LNCAP (cell line): ENCODE measurements around the gene EIF3F.

Experiments used
- TF ChIP-seq, protein P1 (sequence below): fragments of 450-650 bp; IDR thresholded peaks from 2 replicates; pipeline ENCODE4 v1.5.1; 2017; ENCODE audit warnings: mild to moderate bottlenecking

EIF3F gene

DNA sequence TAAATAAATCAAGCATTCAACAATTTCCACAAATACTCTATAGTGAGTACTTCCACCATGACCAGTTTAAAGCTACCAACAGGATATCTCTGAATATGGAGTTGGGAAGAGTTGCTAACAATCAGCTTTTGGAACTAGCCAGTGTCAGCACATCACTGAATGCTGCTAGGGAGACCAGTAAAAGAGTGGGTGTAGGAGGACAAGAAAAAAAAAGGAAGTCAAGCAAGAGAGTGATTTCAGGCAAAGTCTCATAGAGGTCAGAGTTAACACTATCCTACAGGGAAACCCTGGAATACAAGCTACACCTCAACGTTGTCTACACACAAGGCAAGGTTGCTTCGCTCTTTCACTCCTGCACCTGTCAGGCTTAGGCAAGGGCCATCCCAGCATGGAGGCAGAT is 24.2 kb downstream of the EIF3F start:
- TF ChIP-seq, protein P1, sequence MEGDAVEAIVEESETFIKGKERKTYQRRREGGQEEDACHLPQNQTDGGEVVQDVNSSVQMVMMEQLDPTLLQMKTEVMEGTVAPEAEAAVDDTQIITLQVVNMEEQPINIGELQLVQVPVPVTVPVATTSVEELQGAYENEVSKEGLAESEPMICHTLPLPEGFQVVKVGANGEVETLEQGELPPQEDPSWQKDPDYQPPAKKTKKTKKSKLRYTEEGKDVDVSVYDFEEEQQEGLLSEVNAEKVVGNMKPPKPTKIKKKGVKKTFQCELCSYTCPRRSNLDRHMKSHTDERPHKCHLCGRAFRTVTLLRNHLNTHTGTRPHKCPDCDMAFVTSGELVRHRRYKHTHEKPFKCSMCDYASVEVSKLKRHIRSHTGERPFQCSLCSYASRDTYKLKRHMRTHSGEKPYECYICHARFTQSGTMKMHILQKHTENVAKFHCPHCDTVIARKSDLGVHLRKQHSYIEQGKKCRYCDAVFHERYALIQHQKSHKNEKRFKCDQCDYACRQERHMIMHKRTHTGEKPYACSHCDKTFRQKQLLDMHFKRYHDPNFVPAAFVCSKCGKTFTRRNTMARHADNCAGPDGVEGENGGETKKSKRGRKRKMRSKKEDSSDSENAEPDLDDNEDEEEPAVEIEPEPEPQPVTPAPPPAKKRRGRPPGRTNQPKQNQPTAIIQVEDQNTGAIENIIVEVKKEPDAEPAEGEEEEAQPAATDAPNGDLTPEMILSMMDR, result no peak

DNA sequence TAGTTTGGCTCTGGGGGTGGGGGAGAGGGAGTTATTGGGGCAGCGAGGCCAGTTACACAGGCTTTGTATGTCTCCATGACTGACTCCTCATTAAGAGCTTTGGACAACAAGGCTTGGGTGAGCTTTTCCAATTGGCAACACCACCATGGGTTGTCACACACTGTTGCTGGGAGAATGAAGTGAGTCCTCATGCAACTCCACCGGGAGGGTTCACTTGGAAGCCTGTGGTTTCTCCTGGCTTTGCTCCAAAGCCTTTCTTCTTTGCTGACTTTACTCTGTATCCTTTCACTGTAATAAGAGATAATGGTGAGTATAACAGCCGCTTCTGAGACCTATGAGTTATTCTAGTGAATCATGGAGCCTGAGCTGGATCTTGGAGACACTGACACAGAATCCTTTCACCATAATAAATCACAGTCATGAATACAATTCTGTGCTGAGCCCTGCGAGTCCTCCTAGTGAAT is 24.9 kb downstream of the EIF3F start:
- TF ChIP-seq, protein P1, result no peak

DNA sequence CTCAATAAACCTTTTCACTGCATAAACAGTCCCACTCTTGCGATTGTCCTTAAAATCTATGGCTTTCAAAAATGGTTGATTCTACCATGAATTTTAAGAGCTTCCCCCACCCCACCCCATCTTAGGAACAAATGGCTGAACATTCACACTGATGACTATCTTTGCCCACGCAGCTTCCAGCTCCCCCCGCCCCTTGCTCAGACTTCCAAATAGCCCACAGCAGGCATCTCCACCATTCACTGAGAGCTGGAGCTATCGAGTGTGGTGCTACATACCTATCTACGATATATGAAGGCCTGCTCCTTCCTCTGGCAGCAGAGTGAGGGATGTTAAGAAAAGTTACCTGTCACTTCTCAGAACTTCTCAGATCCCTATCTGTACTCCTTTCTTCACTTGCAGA is 26.7 kb downstream of the EIF3F start:
- TF ChIP-seq, protein P1, result no peak

DNA sequence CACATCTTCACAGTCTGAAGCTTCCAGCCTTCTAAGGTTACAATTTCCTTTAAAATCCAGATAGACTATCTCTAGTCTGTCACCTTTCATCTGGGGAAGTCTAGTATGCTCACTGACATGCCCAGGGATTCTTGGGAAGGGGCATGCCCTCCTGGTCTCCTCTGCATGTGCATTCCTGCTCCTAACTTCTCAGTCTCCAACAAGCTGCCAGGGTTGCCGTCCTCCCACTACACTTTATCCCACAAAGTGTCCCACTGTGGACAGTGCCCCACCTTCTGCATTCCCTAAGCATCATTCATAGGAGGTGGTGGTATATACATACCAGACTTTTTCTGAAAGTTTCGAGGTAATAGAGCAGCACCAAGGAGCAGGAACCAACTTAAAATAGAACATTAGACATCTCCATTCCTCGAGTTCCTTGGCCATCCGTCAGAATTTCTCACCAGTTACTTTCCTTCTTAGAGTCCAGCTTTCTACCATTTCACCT is 28.7 kb downstream of the EIF3F start:
- TF ChIP-seq, protein P1, result no peak

DNA sequence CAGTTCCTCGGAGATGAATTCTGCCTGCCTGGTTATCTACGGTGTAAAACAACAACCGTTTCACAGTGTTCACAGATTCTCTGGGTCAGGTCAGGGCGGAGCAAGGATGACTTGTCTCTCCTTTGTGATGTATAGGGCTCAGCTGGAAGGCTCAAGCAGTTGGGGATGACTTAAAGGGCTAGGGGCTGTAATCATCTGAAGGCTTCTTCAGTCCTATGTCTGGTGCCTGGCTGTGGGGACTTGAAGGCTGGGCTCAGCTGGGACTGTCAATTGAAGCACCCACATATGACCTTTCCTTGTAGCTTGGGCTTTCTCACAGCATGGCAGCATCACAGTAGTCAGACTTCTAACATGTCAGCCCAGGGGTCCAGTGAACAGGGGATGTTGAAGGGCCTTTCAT is 29.3 kb downstream of the EIF3F start:
- TF ChIP-seq, protein P1, result no peak

DNA sequence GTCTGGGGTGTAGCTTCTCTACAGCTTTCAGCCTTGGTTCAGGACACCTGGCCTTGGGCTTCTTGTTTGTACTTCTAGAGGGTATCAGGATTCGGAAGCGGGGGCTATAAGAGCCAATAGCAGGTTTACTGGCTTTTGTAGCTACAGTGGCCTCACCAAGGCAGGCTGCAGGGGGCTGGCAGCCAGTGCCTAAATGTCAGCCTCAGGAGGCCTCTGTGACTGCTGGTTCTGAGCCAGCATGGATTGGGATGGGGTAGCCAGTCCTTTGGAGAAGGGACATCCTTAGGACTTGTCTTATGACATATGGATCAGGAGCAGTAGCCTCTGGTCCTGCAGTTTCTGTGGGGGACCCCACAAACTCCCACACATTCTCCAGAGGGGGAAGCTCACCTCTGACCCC is 29.9 kb downstream of the EIF3F start:
- TF ChIP-seq, protein P1, result no peak

DNA sequence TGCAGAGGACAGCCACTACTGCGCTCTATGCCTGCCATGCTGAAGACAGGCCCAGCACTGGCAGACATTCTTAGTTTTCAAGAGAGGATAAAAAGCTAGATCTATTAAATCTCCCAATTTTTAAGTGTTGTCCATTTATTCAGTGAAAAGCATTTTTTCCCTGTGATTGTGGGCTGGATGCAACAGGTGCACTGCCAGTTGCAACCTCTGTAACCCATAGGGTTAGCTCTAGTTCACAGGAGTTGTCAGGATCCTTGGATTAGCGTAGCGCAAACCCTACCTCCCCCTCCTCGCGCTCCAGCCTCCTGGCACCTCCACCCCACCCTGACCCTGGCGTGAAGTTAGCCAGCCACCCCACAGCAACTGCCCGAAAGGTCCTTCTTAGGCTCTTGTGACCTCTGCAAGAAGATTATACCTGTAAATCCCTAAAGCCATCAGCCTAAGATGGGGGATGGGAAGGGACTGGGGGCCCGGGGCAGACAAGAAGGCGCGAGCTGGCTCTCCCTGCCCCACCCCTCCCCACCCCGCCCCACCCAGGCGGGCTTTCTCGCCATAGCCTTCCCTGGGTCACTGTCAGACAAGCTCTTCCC is 30.9 kb downstream of the EIF3F start:
- TF ChIP-seq, protein P1, result no peak
